ENCODE data around the gene TMEM51.

Gene TMEM51

GRCh38 chr1:15246960-15247614 lies 93.5 kb downstream of the TMEM51 start, which contains the start of gene FHAD1:
TSS of gene FHAD1 (plus strand) at chr1:15247223. CDS start at chr1:15251785, 4,562 bp downstream.
- peak; percentile 68 for DNase-seq (ENCODE audit: low read depth)

- no peak for DNase-seq (ENCODE audit: low read depth)
Observed at GRCh38 chr1:15248216-15248615, 94.7 kb downstream of the TMEM51 start.

- DNase-seq (ENCODE audit: low read depth): peak; percentile 30
Observed at GRCh38 chr1:15249081-15249480, 95.5 kb downstream of the TMEM51 start.

GRCh38 chr1:15251857-15252835 lies 98.6 kb downstream of the TMEM51 start:
- DNase-seq (ENCODE audit: low read depth): no peak

GRCh38 chr1:15254559-15254958 lies 101.0 kb downstream of the TMEM51 start:
- no peak for DNase-seq (ENCODE audit: low read depth)

GRCh38 chr1:15255582-15256149 lies 102.1 kb downstream of the TMEM51 start:
- no peak for DNase-seq (ENCODE audit: low read depth)

GRCh38 chr1:15256584-15256983 lies 103.0 kb downstream of the TMEM51 start:
- DNase-seq (ENCODE audit: low read depth): no peak

- DNase-seq (ENCODE audit: low read depth): no peak
Observed at GRCh38 chr1:15257309-15257708, 103.8 kb downstream of the TMEM51 start.

- DNase-seq (ENCODE audit: low read depth): no peak
Observed at GRCh38 chr1:15258833-15259621, 105.5 kb downstream of the TMEM51 start.

GRCh38 chr1:15259622-15260007 lies 106.1 kb downstream of the TMEM51 start:
- no peak for DNase-seq (ENCODE audit: low read depth)

- peak; percentile 71 for DNase-seq (ENCODE audit: low read depth)
Observed at GRCh38 chr1:15260418-15261154, 107.0 kb downstream of the TMEM51 start.

GRCh38 chr1:15261155-15262002 lies 107.8 kb downstream of the TMEM51 start:
- DNase-seq (ENCODE audit: low read depth): peak; percentile 18

- no peak for DNase-seq (ENCODE audit: low read depth)
Observed at GRCh38 chr1:15262003-15262377, 108.4 kb downstream of the TMEM51 start.

- no peak for DNase-seq (ENCODE audit: low read depth)
Observed at GRCh38 chr1:15262706-15263105, 109.2 kb downstream of the TMEM51 start.

GRCh38 chr1:15264769-15265168 lies 111.2 kb downstream of the TMEM51 start:
- DNase-seq (ENCODE audit: low read depth): no peak

Data from iris pigment epithelial cell (primary cell).